HG02610 (cell line): ENCODE data around the gene STARD5.
A peak's percentile ranks its signal among the peaks of the same experiment; 100 is the strongest.
"Not testable (repeated sequence)": the region's sequence is repeated elsewhere in the genome, so short reads cannot be mapped to it uniquely, and the experiment has no call there.

Source experiments
- ATAC-seq: cut with Tn5 transposase; IDR thresholded peaks from one replicate; pipeline ENCODE4 v1.9.1; 2021; ENCODE audit warnings: mild to moderate bottlenecking, moderate library complexity; ENCODE audit not compliant: unreplicated experiment

Gene STARD5, protein sequence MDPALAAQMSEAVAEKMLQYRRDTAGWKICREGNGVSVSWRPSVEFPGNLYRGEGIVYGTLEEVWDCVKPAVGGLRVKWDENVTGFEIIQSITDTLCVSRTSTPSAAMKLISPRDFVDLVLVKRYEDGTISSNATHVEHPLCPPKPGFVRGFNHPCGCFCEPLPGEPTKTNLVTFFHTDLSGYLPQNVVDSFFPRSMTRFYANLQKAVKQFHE

DNA sequence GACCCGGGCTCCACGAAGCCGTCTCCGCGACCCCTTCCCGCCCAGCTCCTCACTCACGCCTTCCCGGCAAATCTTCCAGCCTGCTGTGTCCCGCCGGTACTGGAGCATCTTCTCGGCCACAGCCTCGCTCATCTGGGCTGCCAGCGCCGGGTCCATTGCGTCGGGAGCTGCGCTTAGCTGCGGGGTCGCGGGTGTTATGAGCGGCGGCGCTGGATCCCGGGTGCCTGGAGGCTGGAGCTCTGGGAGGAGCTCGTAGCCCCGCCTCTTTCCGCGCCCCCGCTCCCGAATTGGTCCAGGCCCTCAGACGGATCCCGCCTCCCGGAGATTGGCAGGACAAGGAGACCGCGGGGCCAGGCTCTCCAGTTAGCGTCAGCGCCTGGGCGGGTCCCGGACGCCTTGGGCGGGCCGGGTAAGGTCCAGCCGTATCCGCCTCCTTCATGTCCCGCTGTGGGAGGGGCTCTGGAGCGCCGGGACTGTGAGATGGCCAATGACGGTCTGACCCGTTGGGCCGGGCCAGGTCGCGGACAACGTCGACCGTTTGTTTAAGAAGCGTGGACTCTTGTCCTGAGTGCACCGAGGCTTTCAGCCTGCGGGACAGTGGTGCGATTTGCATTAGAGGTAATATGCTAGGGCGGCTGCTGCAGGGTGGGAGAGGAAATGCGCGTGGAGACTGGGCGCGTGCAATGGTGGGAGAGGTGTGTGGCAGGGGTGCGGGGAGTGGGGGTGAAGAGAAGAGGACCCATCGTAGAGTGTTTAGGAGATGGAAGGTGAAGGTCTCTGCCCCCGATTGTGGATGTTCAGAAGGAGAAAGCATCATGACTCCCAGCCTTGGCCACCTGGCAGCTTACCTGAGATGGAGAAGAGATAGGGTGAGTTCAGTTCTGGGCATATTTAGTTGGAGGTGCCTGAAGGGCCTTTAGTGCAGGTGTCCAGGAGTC lies at the start of gene STARD5:
STARD5 (minus strand) TSS at position 198 of the 938 bp plus-strand sequence; CDS start at position 156, 42 bp downstream.
- peak; percentile 100 for ATAC-seq

DNA sequence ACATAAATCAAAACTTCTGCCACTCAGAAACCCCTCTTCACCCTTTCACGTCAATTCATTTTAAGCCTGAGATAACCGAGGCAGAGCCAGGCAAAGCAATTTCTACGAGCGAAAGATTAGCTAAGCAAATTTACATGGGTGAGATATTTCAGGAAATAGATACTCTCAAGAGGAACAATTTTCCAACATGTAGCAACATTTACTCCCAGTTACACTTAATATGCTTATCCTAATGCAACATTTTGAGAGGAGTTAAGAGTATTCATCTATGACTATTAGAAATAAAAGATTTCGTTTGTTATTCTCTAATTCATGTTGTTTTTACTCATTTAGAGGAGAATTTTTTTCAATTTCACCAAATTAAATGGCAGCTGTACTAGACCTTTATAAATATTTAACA lies 49.2 kb upstream of the STARD5 start:
- ATAC-seq = no peak

DNA sequence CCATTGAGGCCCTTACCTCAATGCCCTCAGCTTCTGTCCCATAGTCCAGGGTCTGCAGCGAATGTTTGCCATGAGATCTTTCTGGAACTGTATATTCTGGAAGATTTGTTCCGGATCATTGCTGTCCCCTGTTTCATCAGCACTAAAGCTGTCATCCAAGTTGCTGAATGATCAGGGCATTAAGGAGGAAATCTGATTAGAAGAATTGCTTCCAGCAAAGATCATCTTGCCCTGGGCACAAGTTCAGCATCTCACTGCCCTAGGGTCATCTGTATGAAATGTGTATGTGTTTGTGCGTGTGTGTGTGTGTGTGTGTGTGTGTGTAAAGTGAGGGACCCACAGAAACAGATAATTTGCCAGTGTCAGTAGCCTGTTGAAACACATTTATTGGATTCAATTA lies 48.6 kb upstream of the STARD5 start:
- no peak for ATAC-seq

GRCh38 chr15:81363718-81364500 lies 40.0 kb upstream of the STARD5 start:
- ATAC-seq = no peak

DNA sequence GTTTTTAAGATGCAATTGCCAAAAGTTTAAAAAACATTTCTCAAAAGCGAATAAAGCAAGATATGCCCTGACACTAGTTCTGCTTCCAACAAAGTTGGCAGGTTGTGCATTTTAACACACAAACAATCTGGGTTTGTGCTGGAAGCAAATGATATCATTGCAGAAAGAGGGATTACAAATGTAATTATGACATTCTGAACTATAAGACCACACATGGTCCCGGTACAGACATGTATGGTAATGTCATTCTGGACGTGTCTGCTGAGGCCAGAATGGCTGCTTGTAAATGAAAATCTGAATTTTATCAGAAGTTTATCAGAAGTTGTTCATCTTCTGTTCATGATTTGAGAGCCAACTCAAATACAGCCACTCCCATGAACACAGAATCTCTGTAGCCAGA lies 39.3 kb upstream of the STARD5 start:
- ATAC-seq = no peak

- ATAC-seq = no peak
Measured at GRCh38 chr15:81362790-81363189, 38.8 kb upstream of the STARD5 start.

- ATAC-seq = no peak
Measured at GRCh38 chr15:81361891-81362290, 38.0 kb upstream of the STARD5 start.

DNA sequence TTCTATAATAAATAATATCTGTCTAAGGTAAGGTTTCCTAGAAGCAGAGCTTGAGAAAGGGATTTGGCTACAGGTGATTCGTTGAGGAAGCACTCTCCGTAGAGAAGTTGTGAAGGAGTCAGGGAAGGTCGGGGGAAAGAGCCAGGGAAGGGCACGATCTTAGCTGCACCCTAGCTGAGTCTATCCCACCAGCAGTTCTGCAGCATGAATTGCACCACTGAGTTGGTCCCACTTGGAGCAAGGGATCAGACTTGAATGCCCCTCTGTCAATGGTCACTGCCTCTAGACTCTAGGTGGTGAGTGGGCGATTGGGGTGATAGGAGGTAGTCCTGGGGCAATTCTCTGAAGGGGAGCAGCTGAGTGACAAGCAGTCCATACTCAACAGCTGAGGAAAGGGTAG lies 36.5 kb upstream of the STARD5 start:
- no peak for ATAC-seq

GRCh38 chr15:81358248-81358647 lies 34.3 kb upstream of the STARD5 start:
- ATAC-seq = no peak

- no peak for ATAC-seq
Measured at GRCh38 chr15:81357180-81357686, 33.3 kb upstream of the STARD5 start.

- ATAC-seq = no peak
Measured at GRCh38 chr15:81356252-81356651, 32.3 kb upstream of the STARD5 start.

DNA sequence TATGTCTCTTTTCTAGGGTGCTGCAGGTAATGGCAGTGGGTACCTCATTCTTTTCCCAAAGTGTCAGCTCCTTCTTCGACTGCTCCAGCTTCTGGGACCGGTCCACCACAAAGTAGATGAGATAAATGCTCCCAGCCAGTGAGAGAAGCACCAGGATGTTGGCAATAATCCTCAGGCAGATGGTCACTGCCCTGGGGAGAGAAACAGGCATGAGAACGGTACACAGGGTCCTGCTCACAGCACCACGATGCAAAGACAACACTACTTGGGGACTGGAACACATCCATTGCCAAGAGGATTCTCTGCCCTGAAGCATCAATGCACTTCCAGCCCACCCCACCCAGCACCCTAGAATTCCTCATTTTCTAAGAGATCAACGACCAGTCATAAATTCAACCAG lies 27.7 kb upstream of the STARD5 start:
- no peak for ATAC-seq

- no peak for ATAC-seq
Measured at GRCh38 chr15:81349271-81349670, 25.3 kb upstream of the STARD5 start.

DNA sequence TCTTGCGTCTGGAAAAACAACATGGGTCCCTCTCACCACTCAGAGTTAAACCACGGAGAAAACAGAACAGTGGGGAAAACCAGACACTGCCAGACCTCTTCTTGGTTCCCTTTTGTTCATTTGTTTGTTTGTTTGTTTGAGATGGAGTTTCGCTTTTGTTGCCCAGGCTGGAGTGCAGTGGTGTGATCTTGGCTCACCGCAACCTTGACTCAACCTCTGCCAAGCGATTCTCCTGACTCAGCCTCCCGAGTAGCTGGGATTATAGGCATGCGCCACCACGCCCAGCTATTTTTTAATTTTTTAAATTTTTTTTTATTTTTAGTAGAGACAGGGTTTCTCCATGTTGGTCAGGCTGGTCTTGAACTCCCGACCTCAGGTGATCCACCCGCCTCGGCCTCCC lies 24.8 kb upstream of the STARD5 start:
- not testable (repeated sequence) for ATAC-seq

GRCh38 chr15:81347910-81348309 lies 24.0 kb upstream of the STARD5 start:
- no peak for ATAC-seq

GRCh38 chr15:81346611-81347010 lies 22.7 kb upstream of the STARD5 start:
- ATAC-seq = no peak

DNA sequence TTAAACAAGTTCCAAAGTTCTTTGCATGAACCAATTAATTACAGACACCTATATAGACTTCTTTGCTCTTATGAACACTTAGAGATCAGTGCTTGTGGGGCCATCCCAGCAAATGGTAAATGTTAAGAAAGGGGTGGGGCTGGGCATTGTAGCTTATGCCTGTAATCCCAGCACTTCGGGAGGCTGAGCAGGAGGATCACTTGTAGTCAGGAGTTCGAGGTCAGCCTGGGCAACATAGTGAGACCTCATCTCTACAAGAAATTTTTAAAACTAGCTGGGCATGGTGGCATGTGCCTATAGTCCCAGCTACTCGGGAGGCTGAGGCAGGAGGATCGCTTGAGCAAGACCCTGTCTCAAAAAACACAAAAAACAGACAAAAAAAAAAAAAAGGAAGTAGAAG lies 19.4 kb upstream of the STARD5 start:
- no peak for ATAC-seq

DNA sequence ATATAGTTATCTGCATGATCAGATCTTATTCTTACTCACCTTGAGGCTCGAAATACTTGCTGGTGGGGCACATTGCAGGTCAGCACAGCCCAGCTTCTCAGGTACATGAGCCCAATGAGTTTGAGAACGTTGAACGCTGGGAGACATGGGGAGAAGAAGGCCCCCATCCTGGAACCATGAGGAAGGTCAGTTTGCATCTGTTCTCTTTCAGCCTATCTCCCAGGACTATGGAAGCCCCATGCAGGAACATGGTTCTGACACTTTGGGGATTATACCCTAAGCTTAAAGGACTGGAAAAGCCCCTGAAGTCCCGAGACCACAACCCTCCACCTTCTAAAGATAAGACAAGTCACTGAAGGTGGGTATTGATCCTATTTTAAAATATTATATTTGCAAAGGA lies 17.4 kb upstream of the STARD5 start:
- ATAC-seq = no peak

- ATAC-seq = no peak
Measured at GRCh38 chr15:81339851-81340250, 15.9 kb upstream of the STARD5 start.

DNA sequence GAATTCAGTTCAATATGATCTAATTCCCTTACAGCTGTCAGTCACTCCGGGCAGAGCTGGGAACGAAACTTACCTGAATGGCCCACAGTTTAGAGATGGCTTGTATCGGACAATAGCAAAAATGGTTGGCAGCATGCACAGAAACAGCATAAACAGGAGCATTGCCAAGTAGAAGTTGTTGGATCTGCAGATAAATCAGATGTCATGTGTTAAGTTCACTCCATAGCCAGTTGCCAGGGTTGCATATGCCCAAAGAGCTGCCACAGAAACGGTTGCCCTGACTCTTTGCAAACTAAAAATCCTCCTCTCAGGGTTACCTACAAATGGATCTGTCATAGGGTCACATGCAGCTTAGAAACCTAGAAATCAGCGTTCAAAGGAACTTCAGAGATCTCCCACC lies 15.4 kb upstream of the STARD5 start:
- no peak for ATAC-seq
